Ectodermal cell (in vitro differentiated cells): Measurements from ENCODE around the gene NAPSA.
"Not testable (repeated sequence)": the region's sequence is repeated elsewhere in the genome, so short reads cannot be mapped to it uniquely, and the experiment has no call there.

Experiments used
- H3K27ac ChIP-seq: 2 replicates; pipeline ENCODE4 v1.7.0; 2013; ENCODE audit warnings: mild to moderate bottlenecking, low read depth, low read length; ENCODE audit not compliant: insufficient read depth, poor library complexity, severe bottlenecking
- H3K27me3 ChIP-seq: 2 replicates; pipeline ENCODE4 v1.7.0; 2013; ENCODE audit warnings: mild to moderate bottlenecking, low read length; ENCODE audit not compliant: insufficient read depth, control insufficient read depth, poor library complexity, severe bottlenecking
- H3K36me3 ChIP-seq: one replicate; pipeline ENCODE4 v1.7.0; 2013; ENCODE audit warnings: low read length; ENCODE audit not compliant: control insufficient read depth, insufficient read depth
- H3K4me1 ChIP-seq: one replicate; pipeline ENCODE4 v1.7.0; 2013; ENCODE audit warnings: low read length; ENCODE audit not compliant: control insufficient read depth, insufficient read depth
- H3K4me3 ChIP-seq: 2 replicates; pipeline ENCODE4 v1.7.0; 2013; ENCODE audit warnings: low read depth, low read length, control low read depth; ENCODE audit not compliant: insufficient read depth
- H3K9me3 ChIP-seq: 2 replicates; pipeline ENCODE4 v1.7.0; 2013; ENCODE audit warnings: mild to moderate bottlenecking, low read length, moderate library complexity; ENCODE audit not compliant: control insufficient read depth
- WGBS, 2 experiments: methylation state at CpG; one replicate each; pipeline ENCODE4 v1.1.7; 2013; ENCODE audit warnings: missing lambda C conversion rate in 2 of 2; 5-methylcytosine and 5-hydroxymethylcytosine counted together

The NAPSA gene

DNA sequence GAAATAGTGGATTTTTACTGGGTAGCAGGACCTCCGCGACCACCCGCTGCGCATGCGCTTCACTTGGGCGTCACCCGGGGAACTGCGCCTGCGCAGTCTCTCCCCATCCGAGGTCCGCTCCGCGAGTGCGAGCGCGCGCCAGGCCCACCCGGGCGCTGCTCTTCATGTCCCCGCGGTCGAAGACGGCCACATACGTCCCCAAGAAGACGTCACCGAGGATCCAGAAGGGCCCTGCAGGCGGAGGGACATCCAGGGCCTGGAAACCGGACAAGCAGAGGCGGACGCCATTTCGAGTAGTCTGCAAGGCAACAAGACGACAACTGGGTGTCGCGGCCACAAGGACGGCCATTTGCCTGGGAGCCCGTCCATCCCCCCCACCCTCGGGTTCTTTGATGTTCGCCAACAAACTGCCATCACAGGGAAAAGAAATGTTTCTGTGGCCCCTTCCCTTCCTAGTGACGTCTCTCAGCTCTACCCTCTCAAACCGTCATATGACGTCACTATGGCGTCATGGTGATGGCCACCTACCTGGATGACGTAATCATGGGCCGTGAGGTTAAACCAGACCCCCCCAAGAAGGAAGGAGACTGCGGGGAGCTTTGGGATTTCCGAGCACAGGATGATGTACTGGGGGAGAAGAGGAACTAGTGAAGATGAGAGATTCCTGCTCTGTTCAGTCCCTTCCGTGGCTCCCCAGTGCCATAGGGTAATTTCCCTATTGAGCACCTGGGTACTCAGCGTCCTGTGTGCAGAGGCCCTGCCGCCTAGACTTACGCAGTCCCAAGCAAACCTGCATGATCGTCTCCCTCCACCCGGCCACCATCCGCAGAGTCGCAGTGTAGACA, 6.7 kb downstream of the NAPSA start:
- no peak overlapping the region for H3K4me3 ChIP-seq
- H3K36me3 ChIP-seq = no peaks in the 10 kb centered on the region
- H3K27ac ChIP-seq = no peak overlapping the region
- no peaks in the 10 kb centered on the region for H3K27me3 ChIP-seq
- WGBS, 2 experiments = 91% methylated on average over 54 of the region's 54 CpGs
- H3K4me1 ChIP-seq = no peaks in the 10 kb centered on the region
- H3K9me3 ChIP-seq = no peaks in the 10 kb centered on the region

DNA sequence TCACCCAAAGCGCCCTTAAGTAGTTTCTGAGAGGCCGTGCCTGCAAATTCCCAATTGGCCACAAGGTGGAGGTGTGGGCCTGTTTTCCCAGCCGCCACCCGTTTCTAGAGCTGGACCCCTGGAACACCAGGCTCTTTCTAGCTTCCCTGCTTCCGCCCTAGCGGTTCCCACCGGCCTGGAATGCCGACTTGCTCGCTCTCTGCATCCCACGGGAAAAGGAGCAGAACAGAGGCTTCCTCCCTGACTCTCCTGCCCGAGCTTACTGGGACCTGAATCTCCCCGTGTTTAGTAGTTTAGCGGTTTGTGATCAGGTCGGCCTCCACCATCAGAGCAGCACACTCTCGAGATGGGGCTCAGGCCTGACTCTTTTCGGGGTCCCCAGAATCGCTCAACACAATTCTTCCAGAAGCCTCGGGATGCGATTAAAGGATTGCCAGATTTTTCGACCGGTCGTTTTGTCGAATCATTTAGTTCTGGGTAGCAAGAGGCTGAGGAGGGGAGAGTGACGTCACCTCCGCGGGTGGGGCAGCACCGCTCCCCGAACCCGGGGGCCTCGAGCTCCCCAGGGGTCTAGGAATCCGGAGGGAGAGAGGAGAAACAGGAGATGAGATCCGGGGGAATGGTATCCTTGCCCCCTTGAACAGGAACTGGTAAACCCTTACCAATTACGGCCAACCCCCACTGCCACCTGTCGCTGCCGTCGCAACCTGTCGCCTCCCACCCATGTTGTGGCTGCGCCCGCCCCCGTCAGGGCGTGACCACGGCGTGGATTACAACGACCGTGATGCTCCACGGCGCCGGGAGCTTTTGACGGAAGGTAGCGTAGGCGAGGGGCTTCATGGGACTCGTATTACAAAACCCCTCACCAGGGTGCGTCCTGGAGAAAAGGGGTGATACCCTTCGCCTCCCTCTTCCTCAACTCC, 8.0 kb downstream of the NAPSA start:
- H3K27ac ChIP-seq = no peak overlapping the region
- H3K9me3 ChIP-seq = no peaks in the 10 kb centered on the region
- no peaks in the 10 kb centered on the region for H3K36me3 ChIP-seq
- H3K27me3 ChIP-seq = no peaks in the 10 kb centered on the region
- H3K4me3 ChIP-seq = no peak overlapping the region
- H3K4me1 ChIP-seq = no peaks in the 10 kb centered on the region
- WGBS, 2 experiments = 70 to 71% methylated on average over 54 of the region's 54 CpGs

DNA sequence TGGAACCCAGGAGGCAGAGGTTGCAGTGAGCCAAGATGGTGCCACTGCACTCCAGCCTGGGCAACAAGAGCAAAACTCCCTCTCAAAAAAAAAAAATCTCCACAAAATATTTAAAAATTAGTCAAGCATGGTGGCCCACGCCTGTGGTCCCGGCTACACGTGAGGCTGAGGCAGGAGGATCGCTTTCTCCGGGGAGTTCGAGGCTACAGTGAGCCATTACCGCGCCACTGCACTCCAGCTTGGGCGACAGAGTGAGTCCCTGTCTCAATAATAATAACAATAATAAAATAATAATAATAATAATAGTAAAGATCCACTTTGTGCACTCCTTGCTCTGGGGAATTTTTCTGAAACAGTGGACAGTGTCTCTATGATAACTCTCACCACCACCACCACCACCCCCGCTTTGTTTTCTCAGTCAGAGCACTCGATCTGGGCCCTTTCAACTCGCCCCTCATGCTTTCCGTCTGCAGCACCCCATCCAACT, 8.7 kb downstream of the NAPSA start:
- WGBS, 2 experiments = 42 to 48% methylated on average over 12 to 13 of the region's 13 CpGs
- Histone ChIP-seq H3K36me3 (no peaks in the 10 kb centered on the region), H3K9me3 (no peaks in the 10 kb centered on the region), H3K27ac (no peak overlapping the region), H3K4me1 (no peaks in the 10 kb centered on the region), H3K27me3 (no peaks in the 10 kb centered on the region), H3K4me3 (no peak overlapping the region)

- not testable (repeated sequence) for H3K36me3 ChIP-seq, H3K9me3 ChIP-seq, H3K4me3 ChIP-seq, H3K27me3 ChIP-seq, H3K4me1 ChIP-seq, H3K27ac ChIP-seq
- 89 to 95% methylated on average over 7 of the region's 7 CpGs for WGBS, 2 experiments
Observed at GRCh38 chr19:50353487-50353880, 12.0 kb downstream of the NAPSA start.

GRCh38 chr19:50352242-50352641, 13.2 kb downstream of the NAPSA start:
- Histone ChIP-seq H3K27me3 (no peaks in the 10 kb centered on the region), H3K4me1 (no peaks in the 10 kb centered on the region)
- 70 to 74% methylated on average over 4 of the region's 4 CpGs for WGBS, 2 experiments

DNA sequence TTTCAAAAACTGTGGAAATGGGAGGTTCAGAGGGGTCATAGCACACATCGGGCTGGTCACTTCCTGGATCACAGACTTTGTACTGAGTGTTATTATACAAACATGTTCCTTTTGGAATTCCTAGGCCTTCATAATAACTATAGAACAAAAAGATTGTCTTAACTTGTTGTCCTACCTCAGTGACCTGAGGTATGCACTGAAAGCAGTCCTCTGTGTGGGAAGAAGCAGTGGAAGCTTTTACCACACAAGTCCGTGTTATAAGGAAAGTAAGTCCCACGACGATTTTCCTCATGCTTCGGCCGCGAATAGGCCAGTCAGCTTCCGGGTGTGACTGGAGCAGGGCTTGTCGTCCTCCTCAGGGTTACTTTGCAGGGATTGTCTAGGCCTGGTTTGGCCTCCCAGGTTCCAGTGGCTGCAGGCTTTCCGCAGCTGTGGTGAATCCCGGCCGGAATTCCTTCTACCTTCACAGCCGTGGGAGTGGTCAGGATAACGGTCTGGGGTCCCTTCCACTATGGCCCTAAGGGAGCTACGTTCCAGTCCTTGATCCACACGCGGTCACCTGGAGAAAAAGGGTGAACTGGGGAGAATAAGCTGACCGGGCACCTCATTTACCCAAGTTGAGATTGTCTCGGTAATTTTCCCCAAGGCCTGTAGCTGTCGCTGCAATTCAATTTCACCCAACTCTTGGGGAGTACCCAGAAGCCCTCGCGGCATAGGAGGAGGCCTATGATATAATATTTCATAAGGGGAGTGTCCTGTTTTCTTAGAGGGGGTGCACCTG, 16.0 kb downstream of the NAPSA start:
- 84% methylated on average over 20 to 22 of the region's 22 CpGs for WGBS, 2 experiments

More at GRCh38 chr19:50352242-50352641, 13.2 kb downstream of the NAPSA start:
- no peak overlapping the region for H3K27ac ChIP-seq
- H3K36me3 ChIP-seq = no peaks in the 10 kb centered on the region
- no peak overlapping the region for H3K4me3 ChIP-seq
- H3K9me3 ChIP-seq = no peaks in the 10 kb centered on the region

GRCh38 chr19:50347089-50347581, 18.3 kb downstream of the NAPSA start:
- H3K4me3 ChIP-seq, H3K36me3 ChIP-seq, H3K27me3 ChIP-seq, H3K27ac ChIP-seq, H3K4me1 ChIP-seq, H3K9me3 ChIP-seq: not testable (repeated sequence)
- WGBS, 2 experiments = 84% methylated on average over 7 of the region's 8 CpGs

More for the DNA sequence above, 16.0 kb downstream of the NAPSA start:
- Histone ChIP-seq H3K4me3 (no peak overlapping the region), H3K9me3 (no peaks in the 10 kb centered on the region), H3K36me3 (no peaks in the 10 kb centered on the region), H3K4me1 (no peaks in the 10 kb centered on the region), H3K27me3 (no peaks in the 10 kb centered on the region), H3K27ac (no peak overlapping the region)

DNA sequence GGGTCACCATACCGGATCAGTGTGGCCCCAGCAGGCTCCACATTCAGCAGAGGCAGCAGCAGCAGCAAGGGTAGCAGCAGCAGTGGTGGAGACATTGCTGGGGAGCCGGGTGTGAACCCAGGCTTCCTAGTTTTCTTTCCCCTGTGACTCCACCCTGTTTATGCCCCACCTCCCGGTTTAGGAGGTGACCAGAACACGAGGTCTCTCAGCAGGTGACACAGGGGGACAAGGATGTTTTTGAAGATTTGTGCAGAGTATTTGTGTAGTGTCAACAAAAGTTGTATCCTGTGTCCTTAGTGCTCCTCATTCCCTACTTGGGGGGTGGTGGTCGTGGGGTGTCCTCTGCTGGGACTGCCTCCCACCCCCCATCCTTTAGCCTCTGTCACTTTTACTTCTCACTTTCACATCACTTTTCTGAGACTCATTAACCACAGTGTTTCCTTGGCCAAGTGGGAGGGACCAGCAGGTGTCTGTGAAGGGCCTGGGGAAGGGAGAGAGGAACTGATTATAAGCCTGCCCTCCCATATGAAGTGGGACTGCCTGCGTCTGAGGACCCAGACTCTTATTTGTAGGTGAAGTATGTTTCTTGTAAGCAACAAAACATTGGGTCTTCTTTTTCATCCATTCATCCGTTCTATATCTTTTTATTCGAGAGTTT, 20.6 kb downstream of the NAPSA start:
- Histone ChIP-seq H3K9me3 (no peaks in the 10 kb centered on the region), H3K27ac (no peak overlapping the region), H3K27me3 (no peaks in the 10 kb centered on the region), H3K36me3 (no peaks in the 10 kb centered on the region), H3K4me3 (no peak overlapping the region), H3K4me1 (no peaks in the 10 kb centered on the region)
- 66 to 74% methylated on average over 8 of the region's 8 CpGs for WGBS, 2 experiments

DNA sequence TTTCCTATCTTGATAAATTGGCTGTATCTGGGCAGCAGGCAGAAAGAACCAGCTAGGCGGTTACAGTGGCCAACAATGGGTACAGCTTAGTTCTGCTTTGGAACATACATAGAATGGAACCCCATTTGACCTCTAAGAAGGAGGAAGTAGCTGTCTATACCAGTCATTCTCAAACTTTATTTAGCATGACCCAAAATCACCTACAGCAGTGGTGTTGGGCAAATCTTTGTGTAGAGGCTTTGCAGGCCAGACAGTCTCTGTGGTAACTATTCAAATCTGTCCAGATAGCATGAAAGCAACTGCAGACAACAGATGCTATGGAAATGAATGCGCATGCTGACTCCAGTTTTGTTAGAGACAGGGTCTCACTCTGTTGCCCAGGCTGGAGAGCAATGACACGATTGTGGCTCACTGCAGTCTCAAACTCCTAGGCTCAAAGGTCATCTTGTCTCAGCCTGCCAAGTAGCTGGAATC, 24.3 kb downstream of the NAPSA start:
- 88 to 89% methylated on average over 3 of the region's 3 CpGs for WGBS, 2 experiments
- H3K27ac ChIP-seq = no peak overlapping the region
- no peaks in the 10 kb centered on the region for H3K36me3 ChIP-seq
- H3K4me1 ChIP-seq = no peaks in the 10 kb centered on the region
- H3K27me3 ChIP-seq = no peaks in the 10 kb centered on the region
- H3K4me3 ChIP-seq = no peak overlapping the region
- no peaks in the 10 kb centered on the region for H3K9me3 ChIP-seq
